HG03460 (cell line): ENCODE data around the gene CNTNAP2.

Source experiments
- ATAC-seq: cut with Tn5 transposase; IDR thresholded peaks from one replicate; pipeline ENCODE4 v1.9.1; 2021; ENCODE audit not compliant: unreplicated experiment

The CNTNAP2 gene

DNA sequence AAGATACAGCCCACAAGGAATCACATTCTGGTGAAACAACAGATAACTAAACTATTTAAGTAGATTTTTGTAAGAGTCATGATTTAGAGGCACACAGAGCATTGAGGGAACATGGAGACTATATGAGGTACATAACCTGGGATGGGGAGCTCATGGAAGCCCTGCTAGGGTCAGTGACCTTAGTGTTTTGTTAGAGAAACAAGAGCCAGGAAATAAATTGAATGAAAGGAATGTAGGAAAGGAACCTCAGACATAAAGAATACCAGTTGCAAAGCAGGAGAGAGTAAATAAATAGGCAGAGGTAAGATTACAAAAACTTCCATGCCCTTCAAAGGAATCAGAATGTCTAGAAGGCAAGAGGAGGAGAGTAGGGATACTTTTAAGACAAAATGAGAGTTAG lies 1076.9 kb downstream of the CNTNAP2 start:
- no peak for ATAC-seq

DNA sequence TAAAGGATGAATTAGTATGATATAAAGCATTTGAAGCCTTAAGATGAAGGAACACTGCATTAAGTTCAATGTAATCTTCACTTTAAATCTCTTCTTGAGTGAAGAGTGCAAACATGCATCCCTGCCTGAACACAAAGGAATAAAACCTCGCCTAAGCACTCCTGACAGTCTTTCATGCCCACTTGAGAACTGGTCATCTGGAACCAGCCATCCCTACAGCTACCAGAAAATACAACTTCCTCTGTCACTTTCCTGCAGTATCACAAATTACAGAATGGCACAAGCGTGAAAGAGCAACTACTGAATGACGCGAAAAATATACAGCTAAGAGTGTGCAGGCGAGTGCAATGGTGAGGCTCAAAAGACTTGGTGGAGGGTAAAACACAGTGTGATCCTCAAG lies 1079.9 kb downstream of the CNTNAP2 start:
- ATAC-seq, result no peak

DNA sequence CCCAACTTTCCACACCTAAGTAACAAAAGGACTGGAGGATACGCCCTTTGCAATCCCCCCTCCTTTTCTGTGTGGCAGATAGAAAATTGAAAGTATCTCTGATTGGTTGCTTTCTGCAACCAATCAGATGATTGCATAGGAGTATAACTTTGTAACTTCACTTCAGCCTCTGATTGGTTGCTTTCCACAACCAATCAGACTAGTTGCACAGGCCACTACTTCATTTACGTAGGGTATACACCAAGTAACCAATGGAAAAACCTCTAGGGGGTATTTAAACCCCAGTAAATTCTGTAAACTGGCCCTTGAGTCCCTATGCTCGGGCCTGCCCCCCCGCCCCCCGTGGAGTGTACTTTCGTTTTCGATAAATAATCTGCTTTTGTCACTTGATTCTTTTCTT lies 1080.4 kb downstream of the CNTNAP2 start:
- ATAC-seq, result no peak

DNA sequence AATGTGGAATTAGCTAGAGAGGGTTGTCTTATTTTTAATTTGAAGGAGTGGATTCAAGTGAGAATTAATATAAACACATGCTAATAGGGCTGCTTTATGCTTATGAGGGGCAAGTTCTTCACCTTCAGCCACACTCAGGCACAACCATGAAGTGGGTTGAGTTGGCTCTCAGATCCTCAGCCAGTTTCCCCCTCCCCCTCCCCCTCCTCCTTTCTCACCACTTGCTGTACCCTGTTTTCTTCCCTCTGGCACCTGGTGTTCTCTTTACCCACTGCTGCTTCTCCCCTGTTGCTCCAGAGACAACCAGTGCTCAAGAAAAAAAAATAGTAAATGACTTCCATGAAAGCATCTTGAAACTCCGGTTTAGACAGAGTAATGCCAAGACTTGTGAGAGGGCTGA lies 1083.3 kb downstream of the CNTNAP2 start:
- no peak for ATAC-seq

DNA sequence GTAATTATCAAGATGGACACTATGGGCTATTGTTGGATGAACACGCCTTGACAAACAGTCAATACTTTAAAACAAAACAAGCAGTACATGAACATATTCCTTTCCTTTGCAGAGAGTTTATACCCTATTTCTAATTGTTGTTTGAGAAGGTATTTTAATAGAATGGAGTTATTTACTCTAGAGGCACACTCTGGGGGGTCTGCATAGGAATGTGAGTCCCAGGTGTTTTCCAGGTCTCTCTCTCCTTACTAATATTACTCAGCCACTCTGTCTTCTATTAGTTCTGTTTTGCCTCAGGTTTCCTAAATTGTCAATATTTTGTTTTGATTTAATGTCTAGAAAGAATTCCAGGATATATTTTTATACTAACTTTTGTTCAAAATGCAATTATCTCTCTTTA lies 1091.4 kb downstream of the CNTNAP2 start:
- no peak for ATAC-seq

DNA sequence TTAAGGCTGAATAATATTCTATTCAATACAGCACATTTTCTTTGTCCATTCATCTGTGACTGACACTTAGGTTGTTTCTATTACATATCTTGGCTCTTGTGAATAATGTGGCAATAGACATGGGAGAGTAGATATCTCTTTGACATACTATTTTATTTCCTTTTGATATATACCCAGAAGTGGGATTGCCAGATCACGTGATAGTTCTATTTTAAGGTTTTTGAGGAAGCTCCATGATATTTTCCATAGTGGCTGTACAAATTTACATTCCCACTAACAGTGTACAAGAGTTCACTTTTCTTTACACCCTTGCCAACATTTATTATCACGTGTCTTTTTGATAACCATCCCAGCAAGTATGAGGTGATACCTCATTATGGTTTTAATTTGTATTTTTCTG lies 1114.7 kb downstream of the CNTNAP2 start:
- no peak for ATAC-seq

DNA sequence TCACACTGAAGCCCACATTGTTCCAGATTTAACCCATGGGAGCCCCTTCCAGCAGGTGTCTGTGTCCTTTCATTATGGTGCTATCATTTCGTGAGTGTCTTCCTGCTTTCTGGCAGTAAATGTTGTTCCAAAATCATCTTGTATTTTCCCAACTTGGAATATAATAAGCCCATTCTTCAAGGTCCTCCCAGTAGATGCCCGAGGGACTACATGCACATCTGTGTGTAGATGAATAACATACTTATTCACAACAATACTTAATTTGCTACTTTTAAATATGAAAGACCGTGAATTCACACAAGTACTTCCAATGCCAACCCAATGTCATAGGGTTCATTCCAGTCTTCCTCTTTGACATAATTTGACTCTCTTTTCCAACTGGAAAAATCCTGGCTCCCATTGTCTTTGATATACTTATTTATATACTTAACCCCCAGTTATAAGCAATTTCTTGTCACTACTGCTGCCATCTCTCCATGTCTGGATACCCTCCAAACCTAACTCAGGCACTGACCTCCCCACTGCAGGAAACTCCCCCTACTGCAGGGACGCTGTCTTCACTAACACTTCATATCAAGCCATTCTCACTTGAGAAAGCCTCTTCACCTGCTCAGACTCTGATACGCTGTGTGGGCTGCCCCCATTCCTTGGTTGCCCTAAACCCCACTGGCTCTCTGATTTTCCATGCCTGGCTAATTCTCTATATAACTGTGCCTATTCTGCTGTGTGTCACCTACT lies 1119.2 kb downstream of the CNTNAP2 start:
- no peak for ATAC-seq

DNA sequence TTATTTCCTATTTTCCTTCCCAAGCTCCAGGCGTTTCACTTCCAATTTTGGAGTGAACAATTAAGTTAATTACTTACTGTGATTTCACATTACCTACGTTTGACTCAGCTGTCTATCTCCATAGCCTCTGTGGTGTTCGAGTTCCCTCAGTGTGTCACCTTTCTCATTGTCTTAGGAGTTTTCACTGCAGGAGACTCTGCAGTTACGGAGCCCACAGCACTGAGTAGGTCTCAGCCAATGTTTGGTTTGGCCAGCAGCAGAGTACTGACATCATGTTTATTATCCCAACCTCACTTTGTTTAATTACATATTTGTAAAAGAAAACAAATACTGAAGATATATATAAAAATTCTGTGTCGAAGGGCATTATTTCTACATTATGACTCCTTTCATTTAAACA lies 1123.9 kb downstream of the CNTNAP2 start:
- no peak for ATAC-seq

DNA sequence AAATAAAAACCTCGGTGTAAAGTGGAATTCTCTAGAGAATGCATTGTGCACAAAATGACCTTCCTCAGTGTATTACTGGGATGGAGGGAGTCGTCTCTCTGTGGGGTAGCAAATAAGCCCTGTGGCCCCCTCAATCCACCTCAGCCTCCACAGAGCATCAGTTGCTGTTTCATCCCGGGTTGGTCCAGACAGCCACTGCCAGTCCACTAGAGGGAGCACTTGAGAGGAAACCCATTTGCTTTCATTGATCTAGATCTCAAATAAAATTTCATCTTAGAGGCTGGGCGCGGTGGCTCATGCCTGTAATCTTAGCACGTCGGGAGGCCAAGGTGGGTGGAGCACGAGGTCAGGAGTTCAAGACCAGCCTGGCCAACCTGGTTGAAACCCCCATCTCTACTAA lies 1128.7 kb downstream of the CNTNAP2 start:
- ATAC-seq, result peak; percentile 64

DNA sequence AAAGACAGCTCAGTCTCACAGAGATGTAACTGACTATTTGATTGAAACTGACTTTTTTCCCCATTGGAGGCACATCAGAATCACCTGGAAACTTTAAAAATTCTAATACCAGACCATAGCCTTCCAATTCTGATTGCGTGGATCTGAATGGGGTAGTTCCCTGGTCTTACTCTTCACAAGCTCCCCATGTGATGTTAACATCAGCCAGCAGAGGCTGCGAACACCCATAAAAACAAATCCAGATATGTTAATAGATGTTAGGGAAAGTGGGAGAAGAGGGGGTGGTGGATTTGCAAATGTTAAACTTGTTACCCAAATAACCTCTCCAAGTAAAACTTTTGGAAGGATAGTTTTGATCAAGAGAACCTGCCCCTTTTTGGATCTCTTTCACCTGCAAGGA lies 1133.4 kb downstream of the CNTNAP2 start:
- no peak for ATAC-seq

DNA sequence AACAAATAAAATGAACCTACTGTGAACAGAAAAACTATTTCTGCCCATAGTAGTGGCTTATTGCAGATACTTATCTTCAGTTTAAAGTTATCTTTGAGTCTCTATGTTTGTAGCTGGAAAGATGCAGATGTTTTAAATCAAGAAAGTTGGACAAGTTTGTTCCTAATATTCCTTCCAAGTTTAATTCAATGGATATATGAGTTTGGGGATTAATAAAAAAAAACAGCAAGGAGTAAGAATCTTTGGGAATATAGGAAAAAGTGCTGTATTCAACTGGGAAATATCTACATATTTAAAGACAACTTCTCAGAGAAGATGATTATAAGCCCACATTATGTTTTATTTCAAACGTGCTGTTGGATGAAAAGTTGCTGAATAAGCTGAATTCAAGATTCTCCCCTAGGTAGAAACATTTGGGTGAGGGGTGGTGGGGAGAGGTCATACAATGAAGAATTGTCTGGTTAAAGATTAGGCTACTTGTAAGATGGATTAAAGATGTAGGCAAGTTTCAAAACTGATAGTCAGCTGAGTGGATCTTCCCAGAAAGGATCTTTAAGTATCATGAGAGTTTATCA lies 1135.2 kb downstream of the CNTNAP2 start:
- ATAC-seq, result no peak

DNA sequence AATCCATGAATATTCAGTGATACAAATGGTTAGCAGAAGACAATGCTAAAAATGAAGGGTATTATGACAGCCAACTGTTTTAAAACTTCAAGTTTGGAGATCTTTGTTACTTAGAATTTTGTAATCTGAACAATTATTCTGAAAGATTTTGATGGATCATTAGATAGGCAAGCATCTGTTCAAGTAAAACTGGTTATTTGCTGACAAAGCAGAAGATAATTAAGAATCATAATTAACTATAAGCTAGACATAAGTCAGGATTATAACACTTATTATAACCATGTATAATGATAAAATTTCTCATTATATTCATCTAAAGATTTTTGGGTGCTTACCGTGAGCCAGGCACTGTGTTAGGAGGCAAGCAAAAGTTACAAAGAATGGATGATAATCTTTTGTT lies 1145.1 kb downstream of the CNTNAP2 start:
- ATAC-seq, result no peak

DNA sequence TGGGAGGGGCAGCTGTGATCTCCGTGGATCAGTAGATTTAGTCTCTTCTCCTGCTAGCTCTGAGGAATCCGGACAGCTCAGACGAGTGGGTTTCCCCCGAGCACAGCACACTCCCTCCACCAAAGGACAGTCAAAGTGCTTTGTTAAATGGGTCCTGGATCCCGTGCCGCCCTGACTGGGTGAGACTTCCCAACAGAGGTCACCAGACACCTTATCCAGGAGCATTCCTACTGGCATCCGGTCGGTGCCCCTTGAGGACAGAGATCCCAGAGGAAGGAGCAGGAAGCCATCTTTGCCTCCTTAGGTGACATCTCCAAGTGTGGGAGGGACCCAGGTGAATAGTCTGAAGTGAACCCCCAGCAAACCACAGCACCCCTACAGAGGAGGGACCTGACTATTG lies 1148.9 kb downstream of the CNTNAP2 start:
- ATAC-seq, result no peak

DNA sequence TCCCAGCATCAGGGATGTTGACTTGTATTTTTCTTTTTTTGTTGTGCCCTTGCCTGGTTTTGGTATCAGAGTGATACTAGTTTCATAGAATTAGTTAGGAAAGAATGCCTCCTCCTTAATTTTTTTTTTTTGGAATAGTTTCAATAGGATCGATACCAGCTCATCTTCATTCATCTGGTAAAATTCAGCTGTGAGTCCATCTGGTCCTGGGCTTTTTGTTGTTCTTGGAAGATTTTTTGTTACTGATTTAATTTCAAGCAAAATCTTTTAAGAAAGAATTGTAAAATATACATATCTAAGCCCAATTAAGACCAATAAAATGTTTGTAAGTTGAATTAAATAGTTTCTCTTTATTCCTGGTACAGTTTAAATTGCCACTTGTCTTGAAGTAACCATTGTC lies 1159.5 kb downstream of the CNTNAP2 start:
- no peak for ATAC-seq

DNA sequence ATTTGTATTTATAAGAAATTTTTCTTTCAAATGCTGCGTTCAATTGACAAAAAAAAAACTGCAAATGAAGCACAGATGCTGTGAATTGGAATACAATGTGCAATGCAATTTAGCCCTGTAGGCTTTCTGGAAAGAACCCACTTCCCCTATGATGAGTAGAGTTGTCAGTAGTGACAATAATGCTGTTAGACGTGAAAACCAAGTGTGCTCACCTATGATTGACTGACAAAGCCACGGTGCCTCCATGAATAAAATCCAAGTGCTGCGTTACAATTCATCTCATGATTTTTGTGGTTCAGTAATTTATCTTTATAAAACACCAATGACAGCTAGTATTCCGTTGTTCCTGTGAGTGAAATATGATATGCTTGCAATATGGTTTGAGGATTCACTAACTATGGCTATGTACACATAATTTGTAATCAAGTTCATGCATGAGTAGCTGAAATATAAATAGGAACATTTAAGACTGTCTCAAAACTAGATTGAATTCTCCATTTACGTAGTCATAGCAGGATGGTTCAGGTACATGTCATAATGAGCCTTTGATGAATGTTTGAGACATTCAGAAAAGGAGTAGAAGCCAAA lies 1160.3 kb downstream of the CNTNAP2 start:
- no peak for ATAC-seq

DNA sequence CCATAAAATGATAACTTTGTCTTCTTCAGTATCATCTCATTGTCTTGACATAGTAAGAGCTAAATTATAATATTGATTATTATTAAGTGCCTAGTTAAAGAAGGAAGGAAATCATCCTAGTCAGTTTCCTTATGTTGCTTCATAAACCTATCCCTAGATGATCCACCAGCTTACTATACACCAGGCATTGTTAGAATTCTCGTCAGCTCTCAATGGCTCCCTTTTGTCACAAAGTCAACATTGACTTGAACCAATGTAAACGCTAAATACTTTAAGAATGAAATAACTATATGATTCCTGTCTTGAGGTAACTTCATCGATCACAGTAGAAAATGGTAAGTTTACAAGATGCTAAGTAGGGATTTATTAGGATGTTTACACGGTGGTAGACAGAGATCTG lies 1162.9 kb downstream of the CNTNAP2 start:
- no peak for ATAC-seq

DNA sequence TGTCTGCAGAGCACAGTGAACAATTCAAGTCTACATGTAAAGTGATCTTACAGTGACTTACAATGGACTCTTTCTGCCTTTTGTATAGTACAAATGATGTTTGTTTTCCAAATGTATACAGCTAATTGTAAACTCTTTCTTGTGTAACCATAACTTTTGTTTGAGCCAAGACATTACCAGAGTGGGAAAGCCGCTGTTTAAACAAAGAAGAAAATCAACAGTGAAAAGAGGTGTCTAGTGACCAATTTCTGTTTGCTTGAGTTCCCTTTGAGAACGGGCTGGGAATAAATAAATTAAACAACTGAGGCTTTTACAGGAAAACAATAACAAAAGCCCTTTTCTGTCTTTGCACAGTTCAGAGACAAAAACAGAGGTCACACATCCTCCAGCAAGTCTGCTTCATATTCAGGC lies 1163.4 kb downstream of the CNTNAP2 start:
- no peak for ATAC-seq

DNA sequence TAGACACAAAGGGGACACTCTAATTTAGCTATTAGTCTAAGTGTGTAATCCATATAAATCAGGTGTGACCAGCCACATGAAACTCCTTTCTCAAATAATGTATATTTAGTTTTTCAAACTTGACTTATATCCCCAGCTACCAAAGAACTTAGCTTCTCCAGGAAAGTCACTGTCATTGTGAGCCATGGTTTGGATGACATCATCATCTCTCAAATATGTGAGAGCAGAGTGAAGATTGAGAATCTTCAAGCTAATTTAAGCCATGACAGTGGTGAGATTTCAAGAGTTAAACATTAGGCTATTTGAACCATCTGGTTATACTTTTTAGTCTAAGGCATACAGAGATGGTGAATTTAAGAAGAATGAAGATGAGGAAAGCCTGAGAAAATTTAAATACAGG lies 1165.6 kb downstream of the CNTNAP2 start:
- ATAC-seq, result no peak

DNA sequence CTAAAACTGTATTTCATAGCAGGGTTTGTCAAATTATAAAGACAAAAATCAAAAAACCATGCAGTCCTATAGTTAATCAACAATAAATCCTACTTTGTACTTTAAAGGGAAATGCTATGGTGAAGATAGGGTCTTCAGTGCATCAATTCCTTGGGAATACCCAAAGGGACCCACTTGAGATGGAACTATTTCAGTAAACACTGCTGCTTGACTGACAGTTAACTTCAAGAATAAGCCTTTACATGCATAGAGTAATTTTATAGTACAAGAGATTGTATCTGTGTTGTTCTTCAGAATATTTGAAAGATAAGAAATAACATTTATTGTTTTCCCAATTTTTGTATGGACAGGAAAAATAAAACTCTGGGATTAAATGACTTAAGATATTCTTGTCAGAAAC lies 1179.6 kb downstream of the CNTNAP2 start:
- ATAC-seq, result no peak

DNA sequence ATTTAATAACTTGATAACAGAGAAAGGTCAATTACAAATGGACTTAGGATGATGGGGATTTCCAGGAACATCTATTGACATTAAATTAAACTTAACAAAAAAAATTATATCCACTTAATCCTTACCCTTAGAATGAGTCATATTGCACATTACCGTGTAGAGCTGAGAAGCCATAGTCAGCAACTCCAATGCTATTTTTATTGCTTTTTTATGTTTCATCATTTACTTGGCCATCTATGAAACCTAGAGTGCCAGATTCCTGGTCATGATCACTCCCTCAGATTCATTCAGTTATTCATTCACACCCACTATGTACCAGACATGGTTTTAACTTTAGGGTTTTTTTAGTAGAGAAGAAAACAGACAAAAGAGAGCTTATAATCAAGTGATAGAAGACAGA lies 1180.4 kb downstream of the CNTNAP2 start:
- no peak for ATAC-seq

DNA sequence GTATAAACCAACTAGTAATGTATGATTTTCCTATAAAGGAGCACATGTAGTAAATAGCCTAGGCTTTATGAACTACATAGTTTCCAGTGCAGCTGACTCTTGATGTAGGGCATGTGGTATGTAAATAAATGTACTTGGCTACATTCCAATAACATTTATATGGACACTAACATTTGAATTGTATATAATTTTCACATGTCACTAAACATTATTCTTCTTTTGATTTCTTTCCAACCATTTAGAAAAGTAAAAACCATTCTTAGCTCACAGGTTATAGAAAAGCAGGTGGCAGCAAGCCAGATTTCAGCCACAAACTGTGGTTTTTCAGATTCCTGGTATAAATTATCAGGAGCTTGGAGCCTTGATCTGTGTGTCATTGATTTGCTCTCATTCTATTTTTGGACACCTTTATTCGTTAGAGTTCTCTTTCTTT lies 1182.0 kb downstream of the CNTNAP2 start:
- ATAC-seq, result no peak

DNA sequence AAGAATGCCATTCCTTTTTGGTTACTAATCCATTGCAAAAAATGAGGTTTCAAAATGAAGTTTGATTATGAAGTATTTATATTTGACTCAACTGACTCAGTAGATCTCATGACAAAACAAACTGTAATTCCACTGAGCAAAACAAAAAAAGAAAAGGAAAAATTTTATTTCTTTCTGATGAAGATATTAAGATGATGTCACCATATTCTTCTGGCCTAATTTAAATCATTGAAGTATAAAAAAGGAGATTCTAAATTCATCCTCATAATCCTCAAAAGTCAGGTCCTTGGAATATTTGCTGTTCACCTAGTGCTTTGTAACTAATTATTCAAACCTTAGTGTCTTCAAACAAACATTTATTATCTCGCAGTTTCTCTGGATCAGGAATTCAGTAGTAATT lies 1183.7 kb downstream of the CNTNAP2 start:
- no peak for ATAC-seq

DNA sequence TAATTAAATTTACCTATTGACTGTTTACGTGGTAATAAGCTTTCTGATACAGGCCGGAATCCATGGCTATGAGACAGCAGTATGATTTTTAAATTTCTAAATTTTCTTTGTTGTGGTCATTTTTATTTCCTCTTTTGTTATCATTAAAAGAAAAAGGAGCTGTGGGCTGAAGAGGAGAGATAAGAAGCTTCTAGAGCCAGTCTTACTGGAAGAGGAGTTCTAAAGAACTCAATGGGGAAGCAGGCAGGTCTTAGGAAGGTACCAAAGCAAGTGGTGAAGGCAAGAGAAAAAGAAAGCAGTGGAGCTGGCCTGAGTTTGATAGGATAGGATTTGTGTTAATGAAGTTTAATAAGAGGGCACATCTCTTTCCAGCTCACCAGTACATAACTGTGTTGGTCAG lies 1187.8 kb downstream of the CNTNAP2 start:
- no peak for ATAC-seq
